CD4-positive, alpha-beta T cell treated with Interleukin-6 for 4 hours (primary cell): ENCODE data around the gene SPTBN1.
"Not testable (repeated sequence)": the region's sequence is repeated elsewhere in the genome, so short reads cannot be mapped to it uniquely, and the experiment has no call there.

Experiments
- DNase-seq: peaks from one replicate; pipeline ENCODE4 v3.0.0-alpha.2; 2020; ENCODE audit warnings: mixed read lengths

Gene SPTBN1

GRCh38 chr2:54471221-54471711 is 15.1 kb downstream of the SPTBN1 start:
- no peak for DNase-seq

DNA sequence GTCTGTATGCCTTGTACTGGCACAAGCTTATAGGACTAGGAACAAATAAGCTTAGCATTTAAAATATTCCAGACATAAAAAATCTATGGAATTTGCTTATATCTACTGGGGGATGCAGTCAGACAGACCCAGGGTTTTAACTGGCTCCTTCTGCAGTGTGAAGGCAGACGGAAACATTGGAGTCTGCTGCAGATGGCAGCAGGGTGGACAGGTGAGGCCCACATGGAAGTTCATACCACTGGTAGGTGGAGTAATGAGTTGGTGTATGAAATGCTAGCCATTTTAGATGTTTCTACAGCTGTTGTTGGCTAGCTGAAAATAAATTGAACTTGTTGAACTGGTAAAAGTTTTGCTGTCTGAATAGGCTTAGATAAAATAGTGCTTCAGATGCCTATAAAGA is 17.7 kb downstream of the SPTBN1 start:
- DNase-seq, result no peak

GRCh38 chr2:54475285-54475684 is 19.2 kb downstream of the SPTBN1 start:
- DNase-seq, result no peak

DNA sequence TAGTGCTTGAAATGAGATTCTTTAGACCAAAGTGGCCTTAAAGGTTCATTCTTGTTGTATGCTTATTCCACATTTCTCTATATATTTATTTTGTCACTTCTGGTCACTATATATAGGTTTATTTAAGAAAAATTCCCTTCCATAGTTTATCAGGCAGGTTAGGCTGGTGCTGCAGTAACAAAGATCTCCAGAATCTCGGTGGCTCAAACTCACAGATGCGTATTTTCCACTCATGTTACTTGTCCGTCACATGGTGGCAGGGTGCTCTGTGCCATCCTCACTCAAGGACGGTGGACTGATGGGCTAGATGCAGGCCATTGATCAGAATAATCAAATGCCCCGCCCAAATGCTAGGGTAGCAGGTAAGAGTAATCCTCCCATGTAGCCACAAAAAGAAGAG is 19.8 kb downstream of the SPTBN1 start:
- no peak for DNase-seq

- no peak for DNase-seq
Measured at GRCh38 chr2:54476852-54477251, 20.7 kb downstream of the SPTBN1 start.

- DNase-seq, result no peak
Measured at GRCh38 chr2:54477896-54478295, 21.8 kb downstream of the SPTBN1 start.

DNA sequence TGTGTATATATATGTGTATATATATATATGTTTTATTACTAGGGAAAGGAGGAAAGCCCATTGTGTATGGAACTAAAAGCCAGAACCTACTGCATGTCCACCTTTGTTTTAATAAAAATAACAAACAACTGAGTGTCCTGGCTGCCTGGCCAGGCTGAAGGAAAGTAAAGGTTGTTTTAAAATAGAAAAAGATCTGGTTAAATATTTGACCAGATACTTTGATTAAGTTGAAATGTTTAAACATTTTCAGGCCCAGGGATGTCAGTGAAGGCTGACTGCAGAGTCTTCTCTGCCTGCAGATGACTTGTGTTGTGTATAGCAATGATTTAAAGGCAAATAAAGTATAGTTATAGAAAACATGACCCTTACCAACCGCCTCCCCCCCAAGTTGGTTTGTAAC is 22.8 kb downstream of the SPTBN1 start:
- DNase-seq, result no peak

- DNase-seq, result no peak
Measured at GRCh38 chr2:54479424-54479823, 23.3 kb downstream of the SPTBN1 start.

DNA sequence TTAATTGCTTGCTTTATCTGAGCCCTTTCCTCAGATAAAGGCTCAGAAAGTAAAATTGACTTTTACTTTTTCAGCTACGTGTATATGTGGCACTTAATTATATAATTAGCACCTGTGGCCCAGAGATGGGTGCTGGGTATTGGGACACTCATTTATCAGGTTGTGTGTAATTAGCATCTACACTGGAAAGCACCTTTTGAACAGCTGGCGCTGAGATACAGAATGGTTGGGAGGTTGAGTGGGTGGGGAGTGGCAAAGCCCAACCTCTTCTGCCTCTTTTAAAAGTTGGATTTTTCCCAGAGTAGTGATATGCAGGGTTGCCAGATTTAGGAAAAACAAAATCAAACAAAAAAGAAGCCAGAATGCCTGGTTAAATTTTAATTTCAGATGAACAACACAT is 23.9 kb downstream of the SPTBN1 start:
- DNase-seq, result no peak

DNA sequence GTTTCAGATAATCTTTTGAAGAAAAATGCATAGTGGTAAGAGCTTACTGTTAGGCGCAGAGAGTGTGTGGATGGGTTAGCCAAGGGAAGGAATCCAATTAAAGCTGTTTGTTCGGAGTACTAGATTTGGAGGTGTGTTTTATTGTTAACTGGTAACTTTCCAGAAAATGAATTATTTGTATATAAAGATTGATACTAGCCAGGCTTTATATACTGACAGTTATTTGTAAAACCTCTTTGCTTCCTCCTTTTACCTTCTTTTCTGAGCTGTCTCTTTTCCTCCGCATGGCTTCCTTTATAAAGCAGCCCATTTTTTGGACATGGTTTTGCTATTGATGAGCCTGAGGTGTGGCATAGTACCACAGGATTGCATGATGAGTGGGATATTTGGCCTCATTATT is 25.6 kb downstream of the SPTBN1 start:
- DNase-seq, result no peak

GRCh38 chr2:54482715-54483114 is 26.6 kb downstream of the SPTBN1 start:
- no peak for DNase-seq

DNA sequence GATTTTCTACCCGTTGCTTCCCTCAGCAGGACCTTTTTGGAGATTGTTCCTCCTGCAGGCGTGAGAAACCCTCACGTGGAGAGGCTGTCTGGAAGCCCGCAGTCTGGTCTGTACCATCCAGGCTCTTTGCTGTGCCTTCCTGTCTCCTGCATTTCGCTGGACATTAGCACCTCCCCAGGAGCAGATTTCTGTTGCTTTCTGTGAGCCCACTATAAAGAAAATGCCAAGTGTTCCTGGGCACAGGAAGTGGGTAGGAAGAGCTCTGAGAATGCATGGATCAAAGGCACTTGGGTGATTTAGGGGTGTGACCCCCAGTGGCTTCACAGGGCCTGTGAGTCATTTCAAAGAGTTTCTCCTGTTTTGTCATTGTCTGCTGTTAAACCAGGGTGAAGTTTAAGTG is 27.3 kb downstream of the SPTBN1 start:
- no peak for DNase-seq

DNA sequence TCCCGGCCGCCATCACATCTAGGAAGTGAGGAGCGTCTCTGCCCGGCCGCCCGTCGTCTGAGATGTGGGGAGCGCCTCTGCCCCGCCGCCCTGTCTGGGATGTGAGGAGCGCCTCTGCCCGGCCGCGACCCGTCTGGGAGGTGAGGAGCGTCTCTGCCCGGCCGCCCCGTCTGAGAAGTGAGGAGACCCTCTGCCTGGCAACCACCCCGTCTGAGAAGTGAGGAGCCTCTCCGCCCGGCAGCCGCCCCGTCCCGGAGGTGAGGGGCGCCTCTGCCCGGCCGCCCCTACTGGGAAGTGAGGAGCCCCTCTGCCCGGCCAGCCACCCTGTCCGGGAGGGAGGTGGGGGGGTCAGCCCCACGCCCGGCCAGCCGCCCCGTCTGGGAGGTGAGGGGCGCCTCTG is 29.6 kb downstream of the SPTBN1 start:
- not testable (repeated sequence) for DNase-seq

- DNase-seq, result no peak
Measured at GRCh38 chr2:54486766-54487165, 30.6 kb downstream of the SPTBN1 start.

GRCh38 chr2:54490863-54491262 is 34.7 kb downstream of the SPTBN1 start:
- no peak for DNase-seq

DNA sequence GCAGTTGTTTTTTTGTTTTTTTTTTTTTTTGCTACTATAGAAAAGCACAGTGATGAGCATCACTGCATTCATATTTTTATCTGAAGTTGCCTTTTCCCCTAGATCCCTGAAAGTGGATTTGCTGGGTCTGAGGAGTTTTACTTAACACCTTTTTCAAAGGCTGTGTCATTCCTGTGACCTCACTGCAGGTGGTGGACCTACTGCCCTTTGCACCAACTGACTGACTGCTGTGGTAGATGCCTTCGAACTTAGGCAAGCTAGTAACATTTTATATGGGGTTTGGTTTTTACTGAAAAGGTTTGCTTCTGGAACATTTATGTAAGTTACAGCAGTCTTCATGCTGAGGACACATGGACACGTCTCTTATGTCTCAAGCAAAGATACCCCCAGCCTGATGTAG is 36.2 kb downstream of the SPTBN1 start:
- DNase-seq, result no peak

DNA sequence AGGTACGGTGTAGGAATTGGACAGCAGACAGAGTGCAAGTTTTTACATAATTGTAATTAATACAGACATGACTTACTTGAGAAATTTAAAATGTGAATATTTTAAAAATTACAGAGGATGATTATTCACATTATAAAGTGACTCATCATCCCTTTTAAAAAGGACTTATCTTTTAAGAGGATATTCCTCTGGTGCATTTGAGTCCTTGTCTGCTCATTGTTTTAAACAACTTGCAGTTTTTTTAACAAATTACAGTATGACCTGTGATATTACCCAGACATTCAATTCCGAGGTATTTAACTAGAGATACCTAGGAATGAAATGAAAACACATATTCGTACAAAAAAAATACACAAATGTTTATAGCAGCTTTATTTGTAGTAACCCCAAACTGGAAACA is 38.0 kb downstream of the SPTBN1 start:
- DNase-seq, result no peak

DNA sequence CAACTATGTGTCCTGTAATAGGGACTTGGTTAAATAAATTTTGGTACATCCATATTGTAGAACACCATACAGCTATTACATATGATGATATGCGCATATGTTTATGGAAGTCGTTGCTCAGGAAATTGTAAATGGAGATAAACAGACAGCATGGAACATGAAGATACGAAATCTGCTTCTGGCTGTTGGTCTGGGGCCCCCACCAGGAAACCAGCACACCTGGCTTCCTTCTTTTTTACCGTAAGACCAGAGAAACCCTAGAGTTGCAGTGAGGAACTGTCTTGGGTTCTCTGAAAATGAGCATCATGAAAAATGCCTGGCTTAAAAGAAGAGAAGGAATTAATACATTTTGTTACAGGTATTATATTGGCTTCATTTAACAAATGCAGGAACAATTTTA is 40.8 kb downstream of the SPTBN1 start:
- DNase-seq, result no peak

GRCh38 chr2:54497763-54498680 is 41.9 kb downstream of the SPTBN1 start:
- no peak for DNase-seq

GRCh38 chr2:54499661-54500060 is 43.5 kb downstream of the SPTBN1 start:
- DNase-seq, result no peak

DNA sequence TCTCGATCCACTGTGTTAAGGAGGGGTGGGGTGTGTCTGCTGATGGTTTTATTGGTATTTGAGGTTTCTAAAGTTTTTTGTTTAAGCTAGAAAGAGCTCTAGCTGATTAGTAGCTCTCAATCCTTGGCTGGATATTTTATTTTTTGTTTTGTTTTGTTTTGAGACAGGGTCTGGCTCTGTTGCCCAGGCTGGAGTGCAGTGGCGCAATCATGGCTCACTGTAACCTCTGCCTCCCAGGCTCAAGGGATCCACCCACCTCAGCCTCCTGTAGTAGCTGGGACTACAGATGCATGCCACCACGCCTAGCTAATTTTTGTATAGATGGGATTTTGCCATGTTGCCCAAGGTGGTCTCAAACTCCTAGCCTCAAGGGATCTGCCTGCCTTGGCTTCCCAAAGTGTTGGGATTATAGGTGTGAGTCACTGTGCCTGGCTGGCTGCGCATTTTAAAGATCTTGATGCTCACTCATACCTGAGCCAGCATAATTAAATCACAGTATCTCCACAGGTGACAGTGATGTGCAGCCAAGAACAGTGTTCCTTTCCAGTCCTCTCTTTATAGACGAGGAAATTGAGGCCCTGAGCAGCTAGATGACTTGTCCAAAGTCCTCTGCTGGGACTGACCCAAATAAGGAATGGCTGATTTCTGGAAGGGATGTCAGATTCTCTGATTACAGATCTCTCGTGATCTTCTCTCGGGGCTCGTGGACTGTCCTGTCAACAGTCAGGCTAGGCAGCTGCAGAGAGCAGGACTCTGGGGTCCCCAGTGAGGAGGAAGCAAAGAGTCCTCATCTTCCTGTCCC is 44.5 kb downstream of the SPTBN1 start:
- DNase-seq, result no peak

DNA sequence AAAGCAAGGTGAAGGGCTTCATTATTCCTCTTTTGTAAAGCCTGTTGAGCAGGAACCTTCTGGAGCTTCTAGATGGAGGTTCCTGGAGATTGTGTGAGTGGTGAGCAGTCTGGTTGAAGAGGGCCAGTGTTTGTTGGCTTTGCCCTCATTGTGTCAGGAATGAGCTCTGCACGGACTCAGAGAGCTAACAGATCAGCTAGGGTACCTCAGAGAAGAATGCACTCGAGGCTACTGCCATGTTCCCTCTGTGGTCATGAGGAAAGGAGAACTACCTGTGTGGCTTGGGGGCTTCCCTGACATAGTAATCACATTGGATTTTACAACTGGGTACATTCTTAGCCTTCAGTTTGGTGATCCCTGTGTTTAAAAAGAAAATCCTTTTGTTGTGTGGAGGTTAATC is 46.6 kb downstream of the SPTBN1 start:
- DNase-seq, result no peak

GRCh38 chr2:54503192-54503591 is 47.1 kb downstream of the SPTBN1 start:
- DNase-seq, result peak; percentile 21

GRCh38 chr2:54503828-54504227 is 47.7 kb downstream of the SPTBN1 start:
- DNase-seq, result no peak
